Mesothelial cell of epicardium (in vitro differentiated cells): ENCODE measurements around the gene VGLL4. TPM values are rescaled to one million over a fixed set of nuclear protein-coding genes. Genes with fewer than 3 reads are reported as not detected.

Experiments used
- DNase-seq, 2 experiments: peaks; one replicate each; pipeline ENCODE4 v3.0.0; 2021; ENCODE audit warnings: low spot score in 2 of 2; ENCODE audit not compliant: unreplicated experiment in 2 of 2
- H3K27ac Mint-ChIP-seq: 2 replicates; pipeline ENCODE4 v1.8.0; 2021; ENCODE audit warnings: mixed read lengths
- H3K27me3 Mint-ChIP-seq: 2 replicates; pipeline ENCODE4 v1.8.0; 2021; ENCODE audit warnings: low read depth, mixed read lengths
- H3K36me3 Mint-ChIP-seq: 2 replicates; pipeline ENCODE4 v1.8.0; 2021; ENCODE audit warnings: mixed read lengths
- H3K4me1 Mint-ChIP-seq: 2 replicates; pipeline ENCODE4 v1.8.0; 2021; ENCODE audit warnings: mixed read lengths
- H3K4me3 Mint-ChIP-seq: 2 replicates; pipeline ENCODE4 v1.8.0; 2021; ENCODE audit warnings: mild to moderate bottlenecking, moderate library complexity, mixed read lengths
- H3K9me3 Mint-ChIP-seq: 2 replicates; pipeline ENCODE4 v1.8.0; 2021; ENCODE audit warnings: mixed read lengths
- total RNA-seq: library from RNA; stranded (reverse); gene quantifications from 3 replicates; pipeline ENCODE4 v1.2.1, GENCODE V29; 2021
- TF ChIP-seq, protein P1 (sequence below): fragments of 200-600 bp; sonication (generic); IDR thresholded peaks from one replicate; pipeline ENCODE4 v1.5.0; 2021; ENCODE audit warnings: antibody characterized with exemption; ENCODE audit not compliant: unreplicated experiment

VGLL4 gene
- total RNA-seq, 1 donor from 2014 or later: 140 TPM

DNA sequence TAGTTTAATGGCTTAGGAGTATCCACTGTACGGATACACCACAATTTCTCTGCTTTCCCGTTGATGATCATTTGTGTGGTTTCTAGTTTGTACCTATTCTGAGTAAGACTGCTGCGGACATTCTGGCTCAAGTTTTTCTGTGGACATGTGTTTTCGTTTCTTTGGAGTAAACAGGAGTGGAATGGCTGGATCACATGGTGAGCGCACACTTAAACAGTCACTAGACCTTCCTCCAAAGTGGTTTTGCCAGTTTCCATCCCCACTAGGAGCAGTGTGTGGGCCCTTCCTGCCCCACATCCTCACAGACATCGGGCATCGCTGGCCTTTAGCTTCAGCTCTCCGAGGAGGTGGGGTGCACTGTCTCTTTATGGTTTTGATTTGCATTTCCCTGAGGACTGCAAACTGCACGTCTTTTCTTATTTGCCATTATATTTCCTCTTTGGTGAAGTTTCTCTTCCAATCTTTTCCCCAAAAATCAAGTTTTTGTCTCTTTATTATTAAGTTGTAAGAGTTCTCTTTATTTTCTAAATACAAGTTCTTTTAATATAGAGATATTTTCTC, 94.1 kb downstream of the VGLL4 start:
- peaks cover 30% of the 10 kb centered on the region for H3K36me3 Mint-ChIP-seq
- H3K9me3 Mint-ChIP-seq: peaks cover 8% of the 10 kb centered on the region
- H3K4me1 Mint-ChIP-seq: peaks cover 22% of the 10 kb centered on the region
- no peaks in the 10 kb centered on the region for H3K27me3 Mint-ChIP-seq
- no peak for DNase-seq
- H3K4me3 Mint-ChIP-seq: no peak overlapping the region
- peak overlapping the region; percentile 39 for H3K27ac Mint-ChIP-seq
- TF ChIP-seq, protein P1, sequence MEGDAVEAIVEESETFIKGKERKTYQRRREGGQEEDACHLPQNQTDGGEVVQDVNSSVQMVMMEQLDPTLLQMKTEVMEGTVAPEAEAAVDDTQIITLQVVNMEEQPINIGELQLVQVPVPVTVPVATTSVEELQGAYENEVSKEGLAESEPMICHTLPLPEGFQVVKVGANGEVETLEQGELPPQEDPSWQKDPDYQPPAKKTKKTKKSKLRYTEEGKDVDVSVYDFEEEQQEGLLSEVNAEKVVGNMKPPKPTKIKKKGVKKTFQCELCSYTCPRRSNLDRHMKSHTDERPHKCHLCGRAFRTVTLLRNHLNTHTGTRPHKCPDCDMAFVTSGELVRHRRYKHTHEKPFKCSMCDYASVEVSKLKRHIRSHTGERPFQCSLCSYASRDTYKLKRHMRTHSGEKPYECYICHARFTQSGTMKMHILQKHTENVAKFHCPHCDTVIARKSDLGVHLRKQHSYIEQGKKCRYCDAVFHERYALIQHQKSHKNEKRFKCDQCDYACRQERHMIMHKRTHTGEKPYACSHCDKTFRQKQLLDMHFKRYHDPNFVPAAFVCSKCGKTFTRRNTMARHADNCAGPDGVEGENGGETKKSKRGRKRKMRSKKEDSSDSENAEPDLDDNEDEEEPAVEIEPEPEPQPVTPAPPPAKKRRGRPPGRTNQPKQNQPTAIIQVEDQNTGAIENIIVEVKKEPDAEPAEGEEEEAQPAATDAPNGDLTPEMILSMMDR: no peak

DNA sequence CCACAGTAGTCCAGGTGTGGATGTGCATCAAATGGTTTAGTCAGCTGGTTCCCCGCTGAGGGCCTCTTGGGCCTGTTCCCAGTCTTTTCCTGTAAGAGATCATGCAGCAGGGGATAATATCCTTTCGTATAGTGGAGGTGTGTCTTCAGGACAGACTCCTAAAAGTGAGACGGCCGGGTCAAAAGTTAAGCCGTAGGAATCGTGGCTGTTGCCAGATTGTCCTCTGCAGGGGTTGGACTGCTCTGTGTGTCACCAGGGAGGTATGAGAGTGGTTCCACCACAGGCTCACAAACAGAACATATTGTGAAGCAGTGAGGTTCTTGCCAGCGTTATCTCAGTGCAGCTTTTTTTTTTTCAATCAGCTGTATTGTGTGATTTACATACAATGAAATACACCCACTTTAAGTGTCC, 95.0 kb downstream of the VGLL4 start:
- peaks cover 30% of the 10 kb centered on the region for H3K36me3 Mint-ChIP-seq
- DNase-seq: no peak
- peaks cover 25% of the 10 kb centered on the region for H3K4me1 Mint-ChIP-seq
- H3K27ac Mint-ChIP-seq: peak overlapping the region; percentile 91
- no peak overlapping the region for H3K4me3 Mint-ChIP-seq
- peaks cover 8% of the 10 kb centered on the region for H3K9me3 Mint-ChIP-seq
- no peaks in the 10 kb centered on the region for H3K27me3 Mint-ChIP-seq
- TF ChIP-seq, protein P1: no peak

DNA sequence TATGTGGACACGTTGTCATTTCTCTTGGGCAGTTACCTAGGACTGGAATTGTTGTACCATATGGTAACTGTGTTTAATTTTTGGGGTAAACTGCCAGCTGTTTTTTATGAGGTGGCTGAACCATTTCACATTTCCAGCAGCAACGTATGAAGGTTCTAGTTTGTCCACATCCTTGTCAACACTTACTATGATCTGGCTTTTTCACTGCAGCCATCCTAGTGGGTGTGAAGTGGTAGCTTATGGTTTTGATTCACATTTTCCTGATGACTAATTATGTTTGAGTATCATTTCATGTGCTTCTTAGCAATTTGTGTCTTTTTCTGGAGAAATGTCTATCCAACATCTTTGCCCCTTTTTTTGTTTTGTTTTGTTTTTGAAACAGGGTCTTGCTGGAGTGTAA, 96.2 kb downstream of the VGLL4 start:
- no peaks in the 10 kb centered on the region for H3K27me3 Mint-ChIP-seq
- no peak overlapping the region for H3K4me3 Mint-ChIP-seq
- TF ChIP-seq, protein P1: no peak
- H3K36me3 Mint-ChIP-seq: peaks cover 22% of the 10 kb centered on the region
- H3K4me1 Mint-ChIP-seq: peaks cover 34% of the 10 kb centered on the region
- DNase-seq: no peak
- H3K27ac Mint-ChIP-seq: no peak overlapping the region
- H3K9me3 Mint-ChIP-seq: peaks cover 8% of the 10 kb centered on the region

DNA sequence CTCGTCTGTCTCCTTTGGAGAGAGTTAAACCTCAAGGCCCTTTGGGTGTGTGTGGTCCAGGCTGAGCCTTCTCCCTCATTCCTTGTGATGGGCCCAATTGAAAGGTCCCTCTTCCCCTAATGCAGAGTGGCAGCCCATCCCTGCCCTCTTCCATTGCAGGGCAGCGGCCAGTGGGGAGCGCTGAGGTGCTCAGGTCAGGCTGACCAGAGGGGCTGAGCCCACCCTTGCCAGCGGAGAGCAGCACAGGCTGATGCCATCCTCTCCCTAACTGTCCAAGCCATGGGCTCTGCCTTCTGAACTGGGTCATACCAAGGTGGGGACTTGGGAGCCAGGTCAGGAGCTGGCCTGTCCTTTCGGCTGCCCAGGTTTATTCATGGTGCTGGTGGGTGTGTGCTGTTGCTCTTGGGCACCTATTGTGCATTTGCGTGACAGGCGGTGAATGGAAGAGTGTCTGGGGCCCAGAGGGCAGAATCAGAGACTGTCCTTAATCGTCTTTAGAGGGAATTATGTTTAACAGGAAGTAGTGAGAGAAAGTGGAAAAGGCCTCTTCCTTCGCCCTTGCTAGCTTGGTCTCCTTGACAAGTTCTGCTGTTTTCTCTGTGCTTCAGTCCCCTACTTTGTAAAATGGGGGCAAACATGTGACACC, 96.9 kb downstream of the VGLL4 start:
- TF ChIP-seq, protein P1: no peak
- Mint-ChIP-seq H3K27ac (no peak overlapping the region), H3K36me3 (peaks cover 17% of the 10 kb centered on the region), H3K27me3 (no peaks in the 10 kb centered on the region), H3K4me1 (peaks cover 41% of the 10 kb centered on the region), H3K9me3 (peaks cover 8% of the 10 kb centered on the region), H3K4me3 (no peak overlapping the region)
- DNase-seq: no peak

DNA sequence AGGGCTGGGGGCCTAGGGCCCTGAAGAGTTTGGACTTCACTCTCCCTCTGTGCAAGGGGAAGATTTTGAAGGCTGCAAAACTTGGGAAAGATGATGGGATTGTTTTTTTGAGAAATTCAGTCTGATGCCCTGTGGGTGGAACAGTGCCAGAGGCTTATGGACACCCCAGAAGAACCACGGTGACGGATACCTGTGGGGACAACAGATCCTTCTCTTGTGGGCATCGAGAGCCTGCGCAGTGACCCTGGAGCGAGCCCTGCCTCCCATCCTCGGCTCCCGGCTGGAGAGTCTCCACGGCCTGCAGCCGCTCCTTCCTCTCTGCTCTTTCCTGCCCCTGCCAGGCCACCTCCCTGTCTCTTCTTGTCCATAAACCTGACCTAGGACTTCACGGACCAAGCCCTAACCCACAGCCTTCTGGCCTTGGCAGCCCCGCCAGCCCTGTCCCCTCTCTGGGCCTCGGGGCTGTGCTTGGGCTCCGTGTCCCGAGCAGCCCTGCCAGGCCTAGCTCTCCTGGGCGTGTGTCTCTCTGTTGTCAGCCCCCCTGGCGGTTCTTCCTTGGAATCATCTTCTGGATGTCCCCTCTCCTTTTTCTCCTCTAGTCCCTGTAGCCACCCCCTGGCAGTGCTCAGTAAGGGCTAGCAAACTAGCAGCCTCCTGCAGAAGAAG, 98.4 kb downstream of the VGLL4 start:
- peaks cover 9% of the 10 kb centered on the region for H3K36me3 Mint-ChIP-seq
- TF ChIP-seq, protein P1: no peak
- no peaks in the 10 kb centered on the region for H3K9me3 Mint-ChIP-seq
- no peak for DNase-seq
- peak overlapping the region; percentile 34 for H3K27ac Mint-ChIP-seq
- no peaks in the 10 kb centered on the region for H3K27me3 Mint-ChIP-seq
- no peak overlapping the region for H3K4me3 Mint-ChIP-seq
- peaks cover 49% of the 10 kb centered on the region for H3K4me1 Mint-ChIP-seq
